ENCODE data around the gene PEX12.

- TF ChIP-seq CTCF (IDR thresholded peaks at IDR 0.05; ENCODE audit: low read length) (no peak), EZH2 (optimal IDR thresholded peaks at IDR 0.05; ENCODE audit: low read depth, low read length) (no peak), EZH2phosphoT487 (IDR thresholded peaks at IDR 0.05; ENCODE audit: low read length) (no peak)
These were observed 30.1 kb downstream of the PEX12 start for GRCh38 chr17:35548208-35548810.
